AG09309 (cell line): ENCODE results near the gene WSB1.
"Not testable (repeated sequence)": the region's sequence is repeated elsewhere in the genome, so short reads cannot be mapped to it uniquely, and the experiment has no call there.

Experiments used
- DNase-seq: peaks from one replicate; pipeline ENCODE4 v3.0.0-alpha.2; 2010; ENCODE audit warnings: low read depth
- H3K4me3 ChIP-seq: 2 replicates; pipeline ENCODE4 v1.5.1; 2011; ENCODE audit warnings: mild to moderate bottlenecking, low read depth, low read length, moderate library complexity; ENCODE audit not compliant: control insufficient read depth
- CTCF ChIP-seq: IDR thresholded peaks from 2 replicates; pipeline ENCODE4 v1.5.1; 2011; ENCODE audit warnings: mild to moderate bottlenecking, low read depth, low read length, inconsistent platforms; ENCODE audit not compliant: insufficient read depth, control insufficient read depth; ENCODE audit errors: missing control alignments

The WSB1 gene

GRCh38 chr17:27276653-27277156 is 17.2 kb upstream of the WSB1 start:
- DNase-seq: no peak

GRCh38 chr17:27279132-27279531 is 14.8 kb upstream of the WSB1 start:
- DNase-seq: not testable (repeated sequence)

More at GRCh38 chr17:27276653-27277156, 17.2 kb upstream of the WSB1 start:
- no peak overlapping the region for H3K4me3 ChIP-seq
- no peak for TF ChIP-seq CTCF

GRCh38 chr17:27280527-27280926 is 13.4 kb upstream of the WSB1 start:
- no peak for DNase-seq
- no peak overlapping the region for H3K4me3 ChIP-seq
- TF ChIP-seq CTCF: no peak

More at GRCh38 chr17:27279132-27279531, 14.8 kb upstream of the WSB1 start:
- H3K4me3 ChIP-seq: not testable (repeated sequence)

GRCh38 chr17:27281438-27281837 is 12.5 kb upstream of the WSB1 start:
- TF ChIP-seq CTCF: no peak

GRCh38 chr17:27282054-27282551 is 11.8 kb upstream of the WSB1 start:
- H3K4me3 ChIP-seq: no peak overlapping the region
- no peak for TF ChIP-seq CTCF
- peak; percentile 94 for DNase-seq

More at GRCh38 chr17:27281438-27281837, 12.5 kb upstream of the WSB1 start:
- H3K4me3 ChIP-seq: no peak overlapping the region
- no peak for DNase-seq

- no peak for DNase-seq
- H3K4me3 ChIP-seq: no peak overlapping the region
- no peak for TF ChIP-seq CTCF
These were observed 10.9 kb upstream of the WSB1 start for GRCh38 chr17:27283060-27283459.

- no peak overlapping the region for H3K4me3 ChIP-seq
- DNase-seq: no peak
- no peak for TF ChIP-seq CTCF
These were observed 10.2 kb upstream of the WSB1 start for GRCh38 chr17:27283751-27284150.
